IgD-negative memory B cell (primary cell): ENCODE measurements around the gene CELSR1. TPM values are rescaled to one million over a fixed set of nuclear protein-coding genes. Genes with fewer than 3 reads are reported as not detected.
A peak's percentile ranks its signal among the peaks of the same experiment; 100 is the strongest.

Source experiments
- H3K27ac Mint-ChIP-seq, 3 donors: one replicate each; pipeline ENCODE4 v1.8.0; 2020 to 2022; ENCODE audit warnings: mild to moderate bottlenecking in 3 of 3, mixed read lengths in 3 of 3, moderate library complexity in 1 of 3
- H3K27me3 Mint-ChIP-seq: one replicate; pipeline ENCODE4 v1.8.0; 2021; ENCODE audit warnings: mixed read lengths
- H3K36me3 Mint-ChIP-seq: one replicate; pipeline ENCODE4 v1.8.0; 2020; ENCODE audit warnings: mild to moderate bottlenecking, mixed read lengths
- H3K4me1 Mint-ChIP-seq, 3 donors: one replicate each; pipeline ENCODE4 v1.8.0; 2020 to 2022; ENCODE audit warnings: mixed read lengths in 3 of 3, mild to moderate bottlenecking in 1 of 3
- H3K4me3 Mint-ChIP-seq, 4 donors: one replicate each; pipeline ENCODE4 v1.8.0; 2020 to 2022; ENCODE audit warnings: mild to moderate bottlenecking in 4 of 4, mixed read lengths in 4 of 4, moderate library complexity in 3 of 4
- H3K9me3 Mint-ChIP-seq, 3 donors: one replicate each; pipeline ENCODE4 v1.8.0; 2020 to 2021; ENCODE audit warnings: mixed read lengths in 3 of 3, mild to moderate bottlenecking in 1 of 3
- polyA plus RNA-seq: library from polyadenylated mRNA; unstranded; fragments of 300-500 nt; fragmentation: Illumina TruSeq; gene quantifications from one replicate; pipeline ENCODE4 v1.2.3, GENCODE V29; 2021

The CELSR1 gene
- polyA plus RNA-seq, 1 donor from 2014 or later, result 5.2 TPM

DNA sequence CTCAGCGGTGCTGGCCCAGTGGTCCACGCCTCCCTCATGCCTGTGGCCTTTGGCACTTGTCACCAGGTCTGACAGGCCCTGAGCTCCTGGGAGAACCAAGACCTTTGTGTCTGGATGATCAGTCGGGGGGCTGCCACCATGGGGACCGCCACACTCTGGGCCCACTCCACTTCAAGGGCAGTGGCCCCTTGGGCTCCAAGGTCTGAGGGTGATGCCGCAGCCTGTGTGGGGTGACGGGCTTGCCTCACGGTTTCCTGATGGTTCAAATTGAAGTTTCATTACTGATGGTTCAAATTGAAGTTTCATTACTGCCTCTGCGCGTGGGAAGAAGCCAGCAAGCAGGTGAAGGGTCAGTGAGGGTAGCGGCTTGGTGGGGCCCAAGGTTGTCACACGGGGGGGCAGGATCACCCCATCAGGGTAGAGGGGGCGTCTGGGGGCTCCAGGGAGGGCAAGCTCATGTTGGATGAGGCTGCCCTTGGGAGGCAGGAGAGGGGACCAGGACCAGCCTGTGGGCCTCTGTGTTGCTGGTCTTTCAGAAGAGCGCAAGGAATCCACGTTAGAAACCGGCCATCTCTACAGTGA, 174.4 kb downstream of the CELSR1 start:
- H3K36me3 Mint-ChIP-seq, result peaks cover 4% of the 10 kb centered on the region

DNA sequence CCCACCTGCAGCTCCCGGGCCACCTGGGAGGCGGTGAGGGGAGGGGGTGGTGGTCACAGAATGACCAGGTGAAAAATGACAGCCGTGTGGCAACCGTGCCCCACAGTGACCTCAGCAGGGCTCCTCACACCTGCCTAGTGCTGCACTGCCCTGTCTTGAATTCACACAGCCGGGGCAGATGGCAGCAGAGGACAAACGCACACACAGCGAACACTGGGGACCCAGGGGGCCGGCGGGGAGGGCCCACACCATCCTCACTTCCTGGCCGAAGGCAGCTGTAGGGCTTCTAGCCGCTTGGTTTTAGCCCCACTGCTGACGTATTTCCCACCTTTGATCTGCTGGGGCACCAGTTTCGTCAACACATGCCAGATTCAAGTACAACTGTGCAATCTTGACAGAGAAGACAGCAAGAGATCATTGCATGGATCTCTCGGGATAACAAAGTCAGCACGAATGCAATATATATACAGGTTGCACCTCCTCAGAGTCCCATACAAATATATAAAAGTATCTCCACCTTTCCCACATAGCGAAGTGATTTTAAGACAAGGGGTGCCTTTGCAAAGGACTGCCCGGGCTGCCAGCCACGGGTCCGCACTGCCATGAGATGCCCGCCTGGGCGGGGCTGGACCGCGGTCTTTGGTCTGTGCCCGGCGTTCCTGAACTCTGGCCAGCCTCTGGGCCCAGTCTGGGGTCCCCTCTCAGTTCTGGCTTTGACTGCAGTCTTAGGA, 175.1 kb downstream of the CELSR1 start:
- no peaks in the 10 kb centered on the region for H3K27me3 Mint-ChIP-seq
- peaks cover 4 to 7% (median 5%) of the 10 kb centered on the region in 3 donors for H3K4me1 Mint-ChIP-seq
- peak overlapping the region in 2 of 4 donors; percentile 20 to 70 for H3K4me3 Mint-ChIP-seq
- peaks cover 4% of the 10 kb centered on the region for H3K36me3 Mint-ChIP-seq
- H3K9me3 Mint-ChIP-seq, result no peaks in the 10 kb centered on the region
- peak overlapping the region; percentile 58 to 78 (median 66) for H3K27ac Mint-ChIP-seq

More for the DNA sequence above, 174.4 kb downstream of the CELSR1 start:
- peaks cover 5 to 9% (median 9%) of the 10 kb centered on the region in 3 donors for H3K4me1 Mint-ChIP-seq
- no peaks in the 10 kb centered on the region for H3K27me3 Mint-ChIP-seq
- H3K27ac Mint-ChIP-seq, result peak overlapping the region; percentile 58 to 78 (median 66)
- H3K9me3 Mint-ChIP-seq, result no peaks in the 10 kb centered on the region
- H3K4me3 Mint-ChIP-seq, result peak overlapping the region in 1 of 4 donors; percentile 76

DNA sequence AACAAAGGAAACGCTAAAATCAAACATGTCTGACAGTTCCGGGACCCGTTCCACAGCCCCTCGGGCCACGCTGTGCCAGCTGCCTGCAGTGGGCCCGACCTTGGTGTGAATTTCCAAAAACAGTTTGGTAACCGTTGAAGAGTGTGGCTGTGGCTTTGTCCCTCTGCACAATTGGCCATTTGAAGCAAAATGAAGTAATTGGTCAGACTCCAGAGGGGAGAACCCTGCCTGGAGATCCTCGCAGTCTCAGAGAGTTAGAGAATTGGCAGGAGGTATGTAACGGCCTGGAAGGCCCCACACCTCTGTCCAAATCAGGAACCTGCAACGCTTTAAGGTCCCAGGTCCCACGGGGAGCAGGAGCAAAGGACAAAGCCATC, 175.6 kb downstream of the CELSR1 start:
- H3K27me3 Mint-ChIP-seq, result no peaks in the 10 kb centered on the region
- peaks cover 4 to 7% (median 5%) of the 10 kb centered on the region in 3 donors for H3K4me1 Mint-ChIP-seq
- H3K36me3 Mint-ChIP-seq, result peaks cover 4% of the 10 kb centered on the region
- H3K27ac Mint-ChIP-seq, result peak overlapping the region in 1 of 3 donors; percentile 58
- no peak overlapping the region for H3K4me3 Mint-ChIP-seq
- H3K9me3 Mint-ChIP-seq, result no peaks in the 10 kb centered on the region

DNA sequence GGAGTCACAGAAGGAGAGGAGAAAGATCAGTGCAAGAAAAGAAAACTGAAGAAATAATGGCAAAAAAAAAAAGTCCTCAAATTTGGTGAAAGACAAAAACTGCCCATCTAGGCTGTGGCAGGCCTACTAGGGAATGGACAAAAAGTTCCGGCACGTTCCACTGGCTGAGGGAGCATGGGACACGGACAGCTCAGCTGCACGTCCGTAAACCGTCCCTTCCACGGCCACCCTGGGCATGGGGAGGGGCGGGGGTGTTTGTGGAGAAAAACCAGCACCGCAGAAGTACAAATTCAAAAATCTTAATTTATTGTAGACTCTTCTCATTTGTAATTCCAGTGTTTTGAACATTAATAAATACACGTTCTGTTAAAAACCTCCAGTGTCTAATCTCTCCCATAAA, 176.5 kb downstream of the CELSR1 start:
- Mint-ChIP-seq H3K36me3 (peaks cover 4% of the 10 kb centered on the region), H3K27ac (no peak overlapping the region), H3K27me3 (no peaks in the 10 kb centered on the region), H3K4me3 (no peak overlapping the region), H3K9me3 (no peaks in the 10 kb centered on the region), H3K4me1 (peaks cover 4 to 7% (median 5%) of the 10 kb centered on the region in 3 donors)

DNA sequence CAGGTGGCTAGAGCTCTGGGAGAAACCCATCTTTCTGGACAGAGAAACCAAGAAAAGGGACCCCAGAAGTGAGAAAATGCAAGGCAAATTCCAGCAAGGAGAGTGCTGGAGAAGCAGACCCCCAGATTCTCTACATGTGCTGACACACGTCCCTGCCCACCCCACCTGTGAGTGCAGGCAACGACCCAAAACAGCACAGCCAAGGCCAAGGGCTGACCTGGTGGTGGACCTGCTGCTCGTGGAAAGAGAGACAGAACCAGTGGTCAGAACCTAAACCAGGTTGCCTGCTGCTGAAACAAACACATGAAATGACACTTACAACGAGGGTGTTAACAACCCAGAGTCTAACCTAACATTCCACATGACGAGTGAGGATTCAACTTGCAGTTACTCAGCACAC, 177.3 kb downstream of the CELSR1 start:
- peak overlapping the region in 1 of 3 donors; percentile 28 for H3K27ac Mint-ChIP-seq
- peaks cover 5 to 11% (median 7%) of the 10 kb centered on the region in 3 donors for H3K4me1 Mint-ChIP-seq
- no peaks in the 10 kb centered on the region for H3K9me3 Mint-ChIP-seq
- H3K27me3 Mint-ChIP-seq, result no peaks in the 10 kb centered on the region
- H3K36me3 Mint-ChIP-seq, result peaks cover 4% of the 10 kb centered on the region
- no peak overlapping the region for H3K4me3 Mint-ChIP-seq

DNA sequence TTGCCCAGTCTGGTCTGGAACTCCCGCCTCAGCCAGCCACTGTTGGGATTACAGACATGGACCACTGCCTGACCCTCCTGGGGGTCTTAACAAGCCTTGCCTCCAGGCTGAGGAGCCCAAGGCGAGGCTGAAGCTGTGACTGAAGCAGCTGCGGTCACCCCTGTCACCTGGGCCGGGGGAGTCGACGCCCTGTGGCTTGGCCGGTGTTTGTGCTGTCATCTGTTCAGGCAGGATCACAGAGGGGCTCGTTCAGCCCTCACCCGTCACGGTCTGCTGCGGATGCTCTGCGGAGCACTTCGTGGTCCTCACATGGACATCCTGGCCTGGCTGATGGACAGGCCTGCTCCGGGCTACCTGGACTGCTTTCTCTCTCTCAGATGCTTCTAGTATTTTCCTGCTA, 178.1 kb downstream of the CELSR1 start:
- peaks cover 4% of the 10 kb centered on the region for H3K36me3 Mint-ChIP-seq
- H3K4me1 Mint-ChIP-seq, result peaks cover 5 to 9% (median 7%) of the 10 kb centered on the region in 3 donors
- H3K9me3 Mint-ChIP-seq, result no peaks in the 10 kb centered on the region
- H3K4me3 Mint-ChIP-seq, result no peak overlapping the region
- H3K27ac Mint-ChIP-seq, result peak overlapping the region in 1 of 3 donors; percentile 28
- H3K27me3 Mint-ChIP-seq, result no peaks in the 10 kb centered on the region

DNA sequence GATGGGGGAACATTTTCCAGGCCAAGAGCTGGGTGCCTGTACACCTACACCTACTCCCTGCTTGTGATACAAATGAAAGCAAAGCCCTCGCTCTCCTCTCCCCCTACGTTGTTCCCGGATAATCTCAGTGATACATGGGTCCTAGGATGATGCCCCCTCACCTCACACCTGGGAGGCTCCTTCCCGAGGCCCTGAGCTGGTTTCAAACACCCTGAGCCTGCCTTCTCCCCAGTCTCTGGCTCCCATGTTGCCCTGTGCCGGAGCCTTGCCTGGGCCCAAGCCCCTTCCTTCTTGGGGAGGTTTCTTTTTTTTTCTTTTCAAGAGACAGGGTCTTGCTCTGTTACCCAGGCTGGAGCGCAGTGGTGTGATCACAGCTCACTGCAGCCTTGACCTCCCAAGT, 178.7 kb downstream of the CELSR1 start:
- Mint-ChIP-seq H3K27ac (peak overlapping the region in 1 of 3 donors; percentile 35), H3K9me3 (no peaks in the 10 kb centered on the region), H3K27me3 (no peaks in the 10 kb centered on the region), H3K4me1 (peaks cover 5 to 9% (median 7%) of the 10 kb centered on the region in 3 donors), H3K36me3 (peaks cover 4% of the 10 kb centered on the region), H3K4me3 (no peak overlapping the region)

DNA sequence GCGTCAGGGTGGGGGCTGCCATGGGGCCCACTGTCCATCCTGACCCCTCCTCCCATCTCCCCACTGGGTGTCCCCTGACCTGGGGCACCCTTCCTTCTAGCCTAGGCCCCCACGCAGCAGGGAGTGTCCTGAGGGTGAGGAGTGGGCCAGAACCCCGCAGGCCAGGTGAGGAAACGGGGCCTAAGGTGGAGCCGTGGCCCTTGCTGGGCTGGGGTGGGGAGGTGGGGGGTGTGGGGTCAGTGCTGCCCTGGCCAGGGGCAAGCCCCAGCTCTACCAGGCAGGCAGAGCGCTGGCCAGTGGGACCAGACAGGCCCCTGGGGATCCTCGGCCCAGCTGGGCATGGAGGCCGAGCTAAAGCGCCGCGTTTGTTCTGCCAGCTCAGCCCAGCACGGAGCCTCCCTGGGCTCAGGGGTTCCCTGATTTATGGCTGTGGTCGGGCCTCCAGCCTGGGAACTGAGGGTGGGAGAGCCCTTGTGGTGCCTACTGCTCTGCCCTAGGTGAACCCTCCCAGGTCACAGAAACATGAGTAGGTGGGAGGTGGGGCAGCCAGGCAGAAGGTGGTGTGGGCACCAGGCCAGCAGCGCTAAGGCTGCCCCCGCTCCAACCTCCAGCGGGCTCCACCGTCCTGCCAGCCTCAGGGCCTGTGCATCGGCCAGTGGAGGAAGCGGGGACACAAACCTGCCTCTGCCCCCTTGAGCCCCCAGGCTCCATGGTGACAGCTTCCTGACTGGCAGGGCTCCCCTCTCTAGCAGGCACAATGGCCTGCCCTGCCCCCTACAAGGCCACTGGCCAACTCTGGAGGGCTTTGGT, 179.5 kb downstream of the CELSR1 start:
- Mint-ChIP-seq H3K4me1 (peaks cover 5 to 7% (median 7%) of the 10 kb centered on the region in 3 donors), H3K9me3 (no peaks in the 10 kb centered on the region), H3K4me3 (peak overlapping the region in 1 of 4 donors; percentile 28), H3K36me3 (peaks cover 4% of the 10 kb centered on the region), H3K27me3 (no peaks in the 10 kb centered on the region), H3K27ac (peak overlapping the region in 1 of 3 donors; percentile 35)

DNA sequence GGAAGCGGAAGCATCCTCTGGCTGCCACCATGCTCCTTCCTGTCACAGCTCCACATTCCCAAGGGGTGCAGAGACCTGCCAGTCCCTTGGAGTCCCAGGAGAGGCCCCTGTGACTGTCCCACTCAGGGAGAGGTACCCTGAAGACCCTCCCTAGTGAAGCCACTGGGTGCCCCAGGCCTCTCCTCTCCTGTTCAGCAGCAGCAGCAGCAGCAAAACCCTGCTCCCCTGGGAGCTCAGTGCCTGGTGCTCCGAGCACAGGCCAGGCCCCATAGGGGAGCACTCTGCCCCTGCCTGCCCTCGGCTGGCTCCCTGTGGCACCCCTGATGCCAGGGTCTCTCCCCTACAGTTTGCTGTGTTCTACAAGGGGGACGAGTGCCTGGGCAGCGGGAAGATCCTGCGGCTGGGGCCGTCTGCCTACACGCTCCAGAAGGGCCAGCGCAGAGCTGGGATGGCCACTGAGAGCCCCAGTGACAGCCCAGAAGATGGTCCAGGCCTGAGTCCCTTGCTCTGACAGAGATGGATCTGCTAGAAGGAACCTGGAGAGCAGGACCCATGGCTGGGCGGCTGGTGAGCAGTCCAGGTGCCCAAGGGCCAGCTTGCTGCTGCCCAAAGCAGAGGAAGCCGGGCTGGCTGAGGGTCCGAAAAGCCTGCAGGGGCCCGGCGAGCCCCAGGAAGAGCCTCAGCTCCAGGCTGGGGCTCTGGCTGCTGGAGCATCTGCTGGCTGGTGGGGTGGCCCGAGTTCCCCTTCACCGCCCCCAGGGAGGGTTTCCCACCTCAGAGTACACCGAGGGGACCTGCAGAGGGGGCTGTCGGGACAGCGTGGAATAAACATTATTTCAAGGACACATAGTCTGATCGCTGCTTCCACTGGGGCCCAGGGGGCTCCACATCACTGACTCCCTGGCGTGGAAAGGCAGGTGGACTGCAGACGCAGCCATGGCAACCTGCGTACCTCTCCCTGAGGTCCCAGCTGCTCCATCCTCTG, 180.6 kb downstream of the CELSR1 start:
- H3K9me3 Mint-ChIP-seq, result no peaks in the 10 kb centered on the region
- no peak overlapping the region for H3K27ac Mint-ChIP-seq
- no peak overlapping the region for H3K4me3 Mint-ChIP-seq
- no peaks in the 10 kb centered on the region for H3K27me3 Mint-ChIP-seq
- H3K4me1 Mint-ChIP-seq, result peaks cover 0 to 5% (median 4%) of the 10 kb centered on the region in 3 donors
- peaks cover 3% of the 10 kb centered on the region for H3K36me3 Mint-ChIP-seq

DNA sequence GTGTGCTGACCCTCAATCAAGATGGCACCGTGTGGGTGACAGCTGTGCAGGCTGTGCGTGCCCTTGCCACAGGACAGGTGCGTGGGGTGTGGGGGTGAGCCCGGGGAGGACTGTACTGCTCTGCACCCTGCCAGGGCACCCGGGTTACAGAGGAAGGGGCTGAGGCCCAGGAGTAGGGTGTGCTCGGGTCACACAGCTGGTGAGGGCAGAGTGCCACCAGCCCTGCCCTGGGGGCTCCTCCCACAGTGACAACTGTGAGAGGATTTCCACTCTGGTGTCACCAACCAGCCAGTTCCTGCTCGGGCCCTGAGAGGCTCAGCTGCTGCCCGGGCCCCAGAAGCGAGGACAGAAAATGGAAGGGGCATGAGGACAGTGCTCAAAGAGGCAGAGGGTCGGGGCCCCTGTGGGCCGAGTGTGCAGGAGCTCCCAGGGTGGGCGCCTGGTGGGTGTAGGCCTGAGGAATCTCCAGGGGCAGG, 181.4 kb downstream of the CELSR1 start:
- Mint-ChIP-seq H3K4me1 (peaks cover 0 to 5% (median 4%) of the 10 kb centered on the region in 3 donors), H3K9me3 (no peaks in the 10 kb centered on the region), H3K27ac (no peak overlapping the region), H3K4me3 (no peak overlapping the region), H3K27me3 (no peaks in the 10 kb centered on the region), H3K36me3 (peaks cover 3% of the 10 kb centered on the region)

DNA sequence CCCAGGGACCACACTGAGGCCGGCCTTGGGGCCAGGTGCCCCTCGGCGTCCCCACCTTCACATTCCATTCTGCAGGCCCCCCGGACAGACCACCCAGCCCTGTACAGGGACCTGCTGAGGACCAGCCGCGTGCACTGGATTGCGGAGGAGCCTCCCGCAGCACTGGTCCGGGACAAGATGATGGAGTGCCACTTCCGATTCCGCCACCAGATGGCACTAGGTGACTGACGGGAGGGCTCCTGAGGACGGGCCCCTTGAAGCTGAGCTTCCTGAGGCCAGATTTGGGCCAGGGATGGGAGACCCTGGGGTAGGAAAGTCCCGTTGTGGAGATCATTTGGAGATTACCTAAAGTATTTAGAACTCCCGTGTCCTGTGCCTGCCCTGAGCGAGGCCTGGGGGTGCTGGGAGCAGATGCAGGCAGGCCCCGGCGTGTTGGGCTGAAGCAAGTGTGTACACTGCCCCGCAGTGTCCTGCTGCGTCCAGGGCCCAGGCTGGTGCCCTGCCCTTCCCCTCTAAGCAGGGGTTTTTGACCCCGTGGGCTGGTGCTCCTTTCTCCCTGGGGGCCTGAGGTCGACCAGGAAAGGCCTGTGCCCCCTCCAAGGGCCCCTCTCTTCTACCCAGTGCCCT, 181.9 kb downstream of the CELSR1 start:
- Mint-ChIP-seq H3K9me3 (no peaks in the 10 kb centered on the region), H3K36me3 (peaks cover 1% of the 10 kb centered on the region), H3K27me3 (no peaks in the 10 kb centered on the region), H3K4me3 (peak overlapping the region in 1 of 4 donors; percentile 29), H3K4me1 (peaks cover 0 to 5% (median 4%) of the 10 kb centered on the region in 3 donors), H3K27ac (peak overlapping the region in 2 of 3 donors; percentile 70 to 81)

DNA sequence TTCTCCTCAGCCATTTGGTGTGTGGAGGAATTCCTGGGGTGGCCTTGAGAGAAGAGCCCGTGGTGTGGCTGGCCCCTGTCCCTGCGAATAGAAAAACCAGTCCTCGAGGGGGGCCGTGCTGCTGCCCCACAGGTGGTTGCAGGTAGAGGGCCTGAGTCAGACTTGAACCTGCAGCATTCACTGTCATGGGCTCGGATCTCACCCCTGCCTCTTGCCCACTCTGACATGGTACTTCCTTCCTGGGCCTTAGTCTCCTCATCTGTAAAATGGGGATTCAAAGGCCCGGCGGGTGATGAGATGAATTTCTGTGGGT, 182.5 kb downstream of the CELSR1 start:
- Mint-ChIP-seq H3K9me3 (no peaks in the 10 kb centered on the region), H3K27ac (peak overlapping the region in 1 of 3 donors; percentile 70), H3K4me1 (peaks cover 0 to 5% (median 4%) of the 10 kb centered on the region in 3 donors), H3K36me3 (peaks cover 1% of the 10 kb centered on the region), H3K27me3 (no peaks in the 10 kb centered on the region), H3K4me3 (no peak overlapping the region)

DNA sequence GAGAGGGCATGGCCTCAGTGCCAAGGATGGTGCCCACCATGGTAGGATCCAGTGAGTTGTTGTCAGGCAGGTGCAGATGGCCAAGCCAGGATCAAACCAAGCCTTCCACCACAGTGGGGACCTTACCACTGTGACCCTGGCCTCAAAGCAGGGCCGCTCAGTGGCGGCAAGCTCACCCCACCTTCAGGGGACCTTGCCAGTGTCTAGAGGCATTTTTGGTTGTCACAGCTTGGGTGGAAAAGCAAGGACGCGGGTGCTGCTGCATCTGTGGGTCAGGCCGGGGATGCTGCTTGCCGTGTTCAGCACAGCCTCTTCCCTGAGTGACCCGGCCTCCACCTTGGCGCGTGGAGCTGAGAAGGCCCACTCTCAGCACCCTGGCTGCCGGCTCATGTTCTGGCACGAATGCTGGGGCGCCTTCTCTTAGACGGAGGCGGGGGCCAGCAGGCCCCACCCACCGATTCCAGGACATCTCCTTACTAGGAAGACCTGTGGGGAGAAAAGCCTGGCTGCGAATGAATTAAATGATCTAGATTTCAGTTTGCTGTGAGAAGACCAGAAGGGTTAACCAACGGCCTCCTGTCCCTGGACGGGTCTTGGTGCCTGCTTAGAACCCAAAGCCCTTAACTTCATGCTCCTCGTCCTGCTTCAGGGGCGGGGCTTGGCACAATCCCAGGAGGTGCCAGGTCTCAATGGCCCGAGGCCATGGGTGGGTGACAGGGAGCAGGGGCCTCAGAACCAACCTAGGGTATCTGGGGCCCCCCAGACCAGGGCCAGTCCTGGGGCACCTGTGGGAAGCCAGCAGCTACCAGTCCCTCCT, 183.0 kb downstream of the CELSR1 start:
- Mint-ChIP-seq H3K9me3 (no peaks in the 10 kb centered on the region), H3K27ac (no peak overlapping the region), H3K4me1 (peaks cover 0 to 7% (median 6%) of the 10 kb centered on the region in 3 donors), H3K36me3 (peaks cover 2% of the 10 kb centered on the region), H3K4me3 (no peak overlapping the region), H3K27me3 (no peaks in the 10 kb centered on the region)
